Measurements from ENCODE around the gene OR8H2. TPM values are rescaled to one million over a fixed set of nuclear protein-coding genes. Genes with fewer than 3 reads are reported as not detected.
A peak's percentile ranks its signal among the peaks of the same experiment; 100 is the strongest.
"Not testable (repeated sequence)": the region's sequence is repeated elsewhere in the genome, so short reads cannot be mapped to it uniquely, and the experiment has no call there.

The OR8H2 gene, protein sequence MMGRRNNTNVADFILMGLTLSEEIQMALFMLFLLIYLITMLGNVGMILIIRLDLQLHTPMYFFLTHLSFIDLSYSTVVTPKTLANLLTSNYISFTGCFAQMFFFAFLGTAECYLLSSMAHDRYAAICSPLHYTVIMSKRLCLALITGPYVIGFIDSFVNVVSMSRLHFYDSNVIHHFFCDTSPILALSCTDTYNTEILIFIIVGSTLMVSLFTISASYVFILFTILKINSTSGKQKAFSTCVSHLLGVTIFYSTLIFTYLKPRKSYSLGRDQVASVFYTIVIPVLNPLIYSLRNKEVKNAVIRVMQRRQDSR
- total RNA-seq, result not detected
- long read RNA-seq, donor 1, result 0 reads
- long read RNA-seq, donor 2, result 0 reads

DNA sequence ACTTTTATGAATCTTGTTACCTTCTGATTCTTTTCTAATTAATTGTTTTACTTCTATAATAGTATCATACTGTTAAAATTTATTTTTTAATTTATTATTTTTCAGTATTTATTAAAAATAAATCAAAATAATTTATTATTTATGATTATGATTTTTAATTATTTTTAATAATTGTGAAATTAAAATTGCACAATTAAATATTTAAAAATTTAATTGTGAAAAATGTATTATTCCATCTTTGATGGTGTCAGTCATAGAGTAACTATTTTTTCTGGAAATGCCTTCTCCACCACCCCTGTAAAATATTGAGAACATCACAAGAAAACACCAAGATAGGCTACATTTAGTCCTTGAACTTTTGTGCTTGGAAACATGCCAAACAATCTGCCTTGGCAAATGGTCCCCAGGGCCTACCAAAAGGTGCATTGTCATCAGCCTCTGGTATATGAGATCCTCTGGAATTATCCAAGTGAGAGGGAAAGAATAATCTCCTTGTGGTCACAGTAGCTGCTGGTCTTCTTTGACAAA, at the start of gene OR8H2:
TSS of gene OR8H2 (plus strand) at position 478 of the 528 bp plus-strand sequence. CDS start 1,356 bp downstream, outside the sequence.
- intact Hi-C loops (cut with DNase I), result no loop called here
- DNase-seq (ENCODE audit: low spot score), result no peak

DNA sequence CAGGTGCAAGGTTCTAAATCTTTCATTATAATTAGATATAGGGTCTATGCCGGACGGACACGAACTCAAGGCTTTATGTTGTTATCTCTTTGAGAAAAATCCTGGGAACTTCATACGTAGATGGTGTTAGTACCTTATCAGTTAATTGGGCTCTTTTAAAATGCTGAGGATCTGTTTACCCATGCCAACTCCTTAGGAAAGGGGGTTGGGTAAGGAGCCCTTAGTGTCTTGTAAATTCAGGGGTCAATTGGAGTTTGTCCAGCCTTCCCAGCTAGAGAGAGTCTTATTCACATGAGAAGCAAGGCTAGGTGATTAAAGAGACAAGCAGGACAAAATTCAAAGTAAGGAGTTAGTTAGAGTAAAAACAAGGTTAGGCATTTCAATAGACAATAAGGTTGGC, 47.1 kb upstream of the OR8H2 start:
- DNase-seq (ENCODE audit: low spot score), result not testable (repeated sequence)

DNA sequence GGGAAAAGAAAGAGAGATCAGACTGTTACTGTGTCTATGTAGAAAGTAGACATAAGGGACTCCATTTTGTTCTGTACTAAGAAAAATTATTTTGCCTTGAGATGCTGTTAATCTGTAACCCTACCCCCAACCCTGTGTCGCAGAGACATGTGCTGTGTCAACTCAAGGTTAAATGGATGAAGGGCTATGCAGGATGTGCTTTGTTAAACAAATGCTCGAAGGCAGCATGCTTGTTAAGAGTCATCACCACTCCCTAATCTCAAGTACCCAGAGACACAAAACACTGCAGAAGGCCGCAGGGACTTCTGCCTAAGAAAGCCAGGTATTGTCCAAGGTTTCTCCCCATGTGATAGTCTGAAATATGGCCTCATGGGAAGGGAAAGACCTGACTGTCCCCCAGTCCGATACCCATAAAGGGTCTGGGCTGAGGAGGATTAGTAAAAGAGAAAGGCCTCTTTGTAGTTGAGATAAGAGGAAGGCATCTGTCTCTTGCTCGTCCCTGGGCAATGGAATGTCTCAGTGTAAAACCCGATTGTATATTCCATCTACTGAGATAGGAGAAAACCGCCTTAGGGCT, 45.7 kb upstream of the OR8H2 start:
- intact Hi-C loops (cut with DNase I); DNase-seq (ENCODE audit: low spot score): not testable (repeated sequence)

More for the DNA sequence above, 47.1 kb upstream of the OR8H2 start:
- intact Hi-C loops (cut with DNase I), result not testable (repeated sequence)

DNA sequence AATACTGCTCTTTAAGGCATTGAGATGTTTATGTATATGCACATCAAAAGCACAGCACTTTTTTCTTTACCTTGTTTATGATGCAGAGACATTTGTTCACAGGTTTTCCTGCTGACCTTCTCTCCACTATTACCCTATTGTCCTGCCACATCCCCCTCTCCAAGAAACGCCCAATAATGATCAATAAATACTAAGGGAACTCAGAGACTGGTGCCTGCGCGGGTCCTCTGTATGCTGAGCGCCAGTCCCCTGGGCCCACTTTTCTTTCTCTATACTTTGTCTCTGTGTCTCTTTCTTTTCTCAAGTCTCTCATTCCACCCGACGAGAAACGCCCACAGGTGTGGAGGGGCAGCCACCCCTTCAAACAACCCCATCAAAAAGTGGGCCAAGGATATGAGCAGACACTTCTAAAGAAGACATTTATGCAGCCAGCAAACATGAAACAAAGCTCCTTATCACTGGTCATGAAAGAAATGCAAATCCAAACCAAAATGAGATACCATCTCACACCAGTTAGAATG, 45.2 kb upstream of the OR8H2 start:
- DNase-seq (ENCODE audit: low spot score); intact Hi-C loops (cut with DNase I): not testable (repeated sequence)

DNA sequence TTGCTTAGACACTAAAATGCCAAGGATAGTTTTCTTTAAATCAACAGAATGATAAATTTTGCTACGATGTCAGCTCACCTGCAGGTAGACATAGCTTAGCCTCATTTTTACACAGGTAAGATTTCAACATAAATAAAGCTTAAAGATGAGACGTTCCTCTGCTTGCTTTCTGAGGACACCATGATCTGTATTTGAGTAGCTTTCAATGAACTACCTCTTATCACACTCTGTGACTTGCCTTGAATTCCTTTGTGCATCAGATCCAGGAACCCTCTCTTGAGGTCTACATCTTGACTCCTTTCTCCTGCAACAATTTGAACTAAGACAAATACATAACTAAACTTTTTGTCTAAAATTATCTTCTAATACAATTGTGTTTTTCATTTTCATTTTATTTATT, 36.5 kb upstream of the OR8H2 start:
- intact Hi-C loops (cut with DNase I), result no loop called here
- DNase-seq (ENCODE audit: low spot score), result no peak

DNA sequence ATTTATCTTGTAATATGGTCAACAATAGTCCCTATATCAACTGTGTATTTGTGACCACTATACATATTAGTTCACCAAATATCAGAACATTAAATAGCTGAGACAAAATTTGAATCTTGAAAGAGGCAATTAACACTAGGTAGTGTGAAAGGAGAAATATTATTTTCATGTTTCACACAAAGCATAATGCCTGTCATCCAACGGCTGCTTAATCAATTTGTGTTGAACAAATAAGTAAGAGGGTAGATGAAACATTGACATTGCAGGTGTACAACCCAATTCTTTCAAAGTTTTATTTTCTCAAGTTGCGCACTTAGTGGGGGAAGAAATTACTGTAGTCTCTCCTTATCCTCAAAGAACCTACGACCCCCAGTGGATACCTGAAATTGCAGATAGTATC, 13.8 kb upstream of the OR8H2 start:
- intact Hi-C loops (cut with DNase I), result no loop called here
- no peak for DNase-seq (ENCODE audit: low spot score)

DNA sequence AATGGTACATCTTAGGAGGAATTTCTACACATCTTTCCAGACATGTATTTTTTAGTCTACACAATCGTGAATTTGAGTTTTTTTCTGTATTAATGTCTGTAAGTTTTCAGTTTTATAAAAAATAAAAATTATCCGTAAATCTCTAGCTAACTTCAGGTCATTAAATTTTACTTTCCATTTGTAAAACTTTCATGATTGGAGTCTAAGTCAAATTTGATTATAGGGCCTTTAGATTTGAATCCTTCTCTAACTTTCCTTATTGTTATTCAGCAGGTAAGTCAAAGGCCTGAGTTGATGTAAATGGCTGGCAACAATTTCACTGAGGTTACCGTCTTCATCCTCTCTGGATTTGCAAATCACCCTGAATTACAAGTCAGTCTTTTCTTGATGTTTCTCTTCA, 10.5 kb upstream of the OR8H2 start, which contains the start of gene OR8I2:
TSS of gene OR8I2 (plus strand) at position 301 of the 400 bp plus-strand sequence. CDS start at position 301, 0 bp downstream.
- intact Hi-C loops (cut with DNase I), result no loop called here
- DNase-seq (ENCODE audit: low spot score), result no peak

DNA sequence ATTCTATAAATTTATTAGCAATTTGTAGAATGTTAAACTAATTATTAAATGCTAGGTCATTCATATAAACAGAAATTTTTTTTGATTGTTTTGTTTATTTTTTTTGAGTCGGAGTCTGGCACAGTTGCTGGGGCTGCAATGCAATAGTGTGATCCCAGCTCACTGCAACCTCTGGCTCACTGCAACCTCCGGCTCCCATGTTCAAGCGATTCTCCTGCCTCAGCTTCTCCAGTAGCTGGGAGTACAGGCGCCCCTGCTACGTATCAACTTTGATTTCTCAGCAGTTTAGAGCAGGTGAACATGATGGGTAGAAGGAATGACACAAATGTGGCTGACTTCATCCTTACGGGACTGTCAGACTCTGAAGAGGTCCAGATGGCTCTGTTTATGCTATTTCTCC, 18.6 kb downstream of the OR8H2 start, which contains the start of gene OR8H3:
TSS of gene OR8H3 (plus strand) at position 301 of the 400 bp plus-strand sequence. CDS start at position 301, 0 bp downstream.
- intact Hi-C loops (cut with DNase I), result no loop called here
- no peak for DNase-seq (ENCODE audit: low spot score)

DNA sequence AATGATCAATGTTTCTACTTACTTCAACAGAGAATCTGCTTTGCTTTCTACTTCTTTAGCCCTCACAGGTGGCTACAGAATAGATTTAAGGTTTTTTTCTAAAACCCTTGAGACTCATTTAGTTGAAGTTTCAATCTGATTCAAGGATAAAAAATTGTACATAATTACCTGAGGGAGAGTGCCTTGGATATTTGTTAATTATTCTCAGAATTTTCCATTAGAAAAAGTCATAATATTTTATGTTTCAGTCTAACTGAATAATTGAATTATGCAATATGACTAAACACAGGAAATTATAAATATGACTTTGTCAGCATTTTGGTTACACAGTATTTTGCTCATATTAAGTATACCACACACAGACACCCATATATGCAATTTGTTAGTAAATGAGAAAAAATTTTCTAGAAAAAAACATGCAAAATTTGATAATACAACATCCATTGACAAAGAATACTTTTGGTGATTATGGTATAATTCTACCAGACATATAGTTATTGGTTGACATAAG, 36.7 kb downstream of the OR8H2 start, which contains the start of gene OR8J3:
TSS of gene OR8J3 (minus strand) at position 51 of the 511 bp plus-strand sequence. CDS start 2,483 bp downstream, outside the sequence.
- intact Hi-C loops (cut with DNase I), result no loop called here
- no peak for DNase-seq (ENCODE audit: low spot score)

DNA sequence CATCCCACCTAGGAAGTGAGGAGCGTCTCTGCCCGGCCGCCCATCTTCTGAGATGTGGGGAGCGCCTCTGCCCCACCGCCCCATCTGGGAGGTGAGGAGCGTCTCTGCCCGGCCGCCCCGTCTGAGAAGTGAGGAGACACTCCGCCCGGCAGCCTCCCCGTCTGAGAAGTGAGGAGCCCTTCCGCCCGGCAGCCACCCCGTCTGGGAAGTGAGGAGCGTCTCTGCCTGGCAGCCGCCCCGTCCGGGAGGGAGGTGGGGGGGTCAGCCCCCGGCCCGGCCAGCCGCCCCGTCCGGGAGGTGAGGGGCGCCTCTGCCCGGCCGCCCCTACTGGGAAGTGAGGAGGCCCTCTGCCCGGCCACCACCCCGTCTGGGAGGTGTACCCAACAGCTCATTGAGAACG, 40.2 kb downstream of the OR8H2 start:
- DNase-seq (ENCODE audit: low spot score), result peak; percentile 53
- intact Hi-C loops (cut with DNase I), result not testable (repeated sequence)

DNA sequence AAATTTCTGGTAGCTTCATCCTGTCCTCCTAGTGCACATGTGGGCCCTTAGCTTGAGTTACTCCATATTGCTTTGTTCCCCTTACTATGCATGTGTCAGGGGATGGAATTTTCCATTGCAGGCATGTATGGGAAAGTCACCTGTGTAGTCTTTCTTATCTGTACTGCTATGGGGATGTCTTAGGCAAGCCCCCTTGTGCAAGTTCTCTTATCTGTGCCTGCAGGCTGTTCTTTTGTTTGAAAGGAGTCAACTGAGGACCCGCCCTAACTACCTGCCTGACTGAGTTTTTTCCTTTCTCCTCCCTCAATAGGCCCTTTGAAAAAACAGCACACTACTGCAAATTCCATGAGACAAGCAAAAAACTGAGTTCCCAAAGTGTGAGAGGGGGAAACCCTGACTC, 47.9 kb downstream of the OR8H2 start:
- no peak for DNase-seq (ENCODE audit: low spot score)
- intact Hi-C loops (cut with DNase I), result no loop called here

DNA sequence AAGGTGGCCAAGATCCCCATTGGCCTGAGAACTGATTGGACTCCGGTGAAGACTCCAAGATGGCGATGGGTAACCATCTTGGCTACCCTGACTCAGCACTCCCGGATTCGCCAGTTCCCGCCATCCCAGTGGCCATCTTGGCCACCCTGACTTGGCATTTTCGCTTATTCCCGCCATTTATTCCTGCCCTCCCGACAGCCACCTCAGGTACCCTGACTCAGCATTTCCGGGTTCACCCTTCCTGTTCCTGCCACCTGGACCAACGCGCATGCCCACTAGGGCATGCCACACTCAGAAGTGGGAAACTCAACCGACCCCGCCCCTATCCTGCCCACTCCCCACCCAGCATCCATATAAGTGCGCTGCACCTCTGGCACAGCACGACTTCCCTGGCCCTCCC, 48.8 kb downstream of the OR8H2 start:
- DNase-seq (ENCODE audit: low spot score), result no peak

More for the DNA sequence above, 48.8 kb downstream of the OR8H2 start:
- intact Hi-C loops (cut with DNase I), result no loop called here

Other genes with a start within 250 kb of the OR8H2 start
- gene TRIM51, start 220.4 kb upstream of the OR8H2 start, total RNA-seq, result not detected
- gene OR5W2, start 189.1 kb upstream of the OR8H2 start, total RNA-seq, result not detected
- not detected for gene OR5I1, start 167.3 kb upstream of the OR8H2 start, total RNA-seq
- not detected for gene OR10AG1, start 133.7 kb upstream of the OR8H2 start, total RNA-seq
- not detected for gene OR5F1, start 109.1 kb upstream of the OR8H2 start, total RNA-seq
- not detected for gene OR5AS1, start 76.0 kb upstream of the OR8H2 start, total RNA-seq
- not detected for gene OR8I2, start 10.4 kb upstream of the OR8H2 start, total RNA-seq
- gene OR8H3, start 18.7 kb downstream of the OR8H2 start, total RNA-seq, result not detected
- gene OR8J3, start 36.5 kb downstream of the OR8H2 start, total RNA-seq, result not detected
- gene OR8K5, start 56.6 kb downstream of the OR8H2 start, total RNA-seq, result not detected
- gene OR5J2, start 72.9 kb downstream of the OR8H2 start, total RNA-seq, result not detected
- gene OR5T2, start 130.6 kb downstream of the OR8H2 start, total RNA-seq, result not detected
- not detected for gene OR5T3, start 148.6 kb downstream of the OR8H2 start, total RNA-seq
- gene OR5T1, start 170.5 kb downstream of the OR8H2 start, total RNA-seq, result not detected
- gene OR8H1, start 188.6 kb downstream of the OR8H2 start, total RNA-seq, result not detected
- gene OR8K3, start 211.5 kb downstream of the OR8H2 start, total RNA-seq, result not detected
- not detected for gene OR8K1, start 242.4 kb downstream of the OR8H2 start, total RNA-seq